DMS153 (cell line): ENCODE results near the gene PIBF1.
"Not testable (repeated sequence)": the region's sequence is repeated elsewhere in the genome, so short reads cannot be mapped to it uniquely, and the experiment has no call there.

ENCODE experiments used
- DNase-seq: peaks from one replicate; lab custom pipeline; 2025; lab: John Stamatoyannopoulos, UW

The PIBF1 gene

GRCh38 chr13:72911981-72912380, 130.0 kb downstream of the PIBF1 start:
- no peak for DNase-seq

- no peak for DNase-seq
Measured at GRCh38 chr13:72920097-72920496, 138.2 kb downstream of the PIBF1 start.

- no peak for DNase-seq
Measured at GRCh38 chr13:72931311-72931710, 149.4 kb downstream of the PIBF1 start.

GRCh38 chr13:72932250-72932649, 150.3 kb downstream of the PIBF1 start:
- no peak for DNase-seq

GRCh38 chr13:72946267-72946666, 164.3 kb downstream of the PIBF1 start:
- not testable (repeated sequence) for DNase-seq

- DNase-seq: no peak
Measured at GRCh38 chr13:72952529-72953141, 170.7 kb downstream of the PIBF1 start.

- DNase-seq: peak; percentile 3
Measured at GRCh38 chr13:72953391-72953965, 171.5 kb downstream of the PIBF1 start.

GRCh38 chr13:72959643-72960042, 177.7 kb downstream of the PIBF1 start:
- DNase-seq: no peak

- no peak for DNase-seq
Measured at GRCh38 chr13:72960114-72960513, 178.2 kb downstream of the PIBF1 start.

- peak; percentile 95 for DNase-seq
Measured at GRCh38 chr13:72960541-72960940, 178.6 kb downstream of the PIBF1 start.

- DNase-seq: no peak
Measured at GRCh38 chr13:72963762-72964161, 181.8 kb downstream of the PIBF1 start.

- no peak for DNase-seq
Measured at GRCh38 chr13:72970301-72970880, 188.5 kb downstream of the PIBF1 start.

- no peak for DNase-seq
Measured at GRCh38 chr13:72970956-72971355, 189.0 kb downstream of the PIBF1 start.

- no peak for DNase-seq
Measured at GRCh38 chr13:72973234-72973633, 191.3 kb downstream of the PIBF1 start.

- DNase-seq: no peak
Measured at GRCh38 chr13:72983085-72983768, 201.3 kb downstream of the PIBF1 start.

GRCh38 chr13:72985610-72986009, 203.7 kb downstream of the PIBF1 start:
- no peak for DNase-seq

GRCh38 chr13:72986197-72986596, 204.3 kb downstream of the PIBF1 start:
- DNase-seq: no peak

GRCh38 chr13:72990953-72991352, 209.0 kb downstream of the PIBF1 start:
- DNase-seq: no peak

GRCh38 chr13:72998012-72998411, 216.1 kb downstream of the PIBF1 start:
- no peak for DNase-seq

GRCh38 chr13:73000027-73000674, 218.2 kb downstream of the PIBF1 start:
- DNase-seq: peak; percentile 88

- DNase-seq: peak; percentile 7
Measured at GRCh38 chr13:73001971-73002370, 220.0 kb downstream of the PIBF1 start.

- DNase-seq: no peak
Measured at GRCh38 chr13:73011751-73012150, 229.8 kb downstream of the PIBF1 start.

GRCh38 chr13:73015805-73016204, 233.9 kb downstream of the PIBF1 start:
- no peak for DNase-seq
